Activated T-cell treated with anti-CD3 and anti-CD28 coated beads, Interleukin-2, amount 50 U/mL, for 72 hours (primary cell): ENCODE measurements around the gene ESCO1. TPM values are rescaled to one million over a fixed set of nuclear protein-coding genes. Genes with fewer than 3 reads are reported as not detected.
"Not testable (repeated sequence)": the region's sequence is repeated elsewhere in the genome, so short reads cannot be mapped to it uniquely, and the experiment has no call there.

Experiments
- ATAC-seq, 2 donors: fragments of 150-1000 bp; cut with Tn5 transposase; replicated peaks in 1 of 2; 2 replicates each; pipeline ENCODE4 v1.10.0; 2021; ENCODE audit warnings: moderate library complexity in 2 of 2, mild to moderate bottlenecking in 1 of 2
- DNase-seq, 2 donors: peaks; one replicate each; pipeline ENCODE4 v3.0.0; 2021 to 2022; ENCODE audit warnings: mixed read lengths in 1 of 2
- H3K27ac Mint-ChIP-seq: one replicate; pipeline ENCODE4 v1.8.0; 2022; ENCODE audit warnings: mild to moderate bottlenecking, moderate library complexity, mixed read lengths
- H3K27me3 Mint-ChIP-seq: one replicate; pipeline ENCODE4 v1.8.0; 2022; ENCODE audit warnings: low read depth, mixed read lengths
- H3K36me3 Mint-ChIP-seq, 2 donors: one replicate each; pipeline ENCODE4 v1.8.0; 2022; ENCODE audit warnings: mixed read lengths in 2 of 2, mild to moderate bottlenecking in 1 of 2; ENCODE audit not compliant: insufficient read depth in 2 of 2
- H3K4me1 Mint-ChIP-seq: one replicate; pipeline ENCODE4 v1.8.0; 2022; ENCODE audit warnings: low read depth, mixed read lengths
- H3K4me3 Mint-ChIP-seq, 2 donors: one replicate each; pipeline ENCODE4 v1.8.0; 2022; ENCODE audit warnings: mild to moderate bottlenecking in 2 of 2, mixed read lengths in 2 of 2, moderate library complexity in 2 of 2
- H3K9me3 Mint-ChIP-seq, 2 donors: one replicate each; pipeline ENCODE4 v1.8.0; 2022; ENCODE audit warnings: mixed read lengths in 2 of 2
- total RNA-seq, 2 donors: library from RNA; stranded (reverse); gene quantifications; one replicate each; pipeline ENCODE4 v1.2.3, GENCODE V29; 2022

The ESCO1 gene
- total RNA-seq, 2 donors from 2014 or later, result 23.0 to 23.6 TPM

DNA sequence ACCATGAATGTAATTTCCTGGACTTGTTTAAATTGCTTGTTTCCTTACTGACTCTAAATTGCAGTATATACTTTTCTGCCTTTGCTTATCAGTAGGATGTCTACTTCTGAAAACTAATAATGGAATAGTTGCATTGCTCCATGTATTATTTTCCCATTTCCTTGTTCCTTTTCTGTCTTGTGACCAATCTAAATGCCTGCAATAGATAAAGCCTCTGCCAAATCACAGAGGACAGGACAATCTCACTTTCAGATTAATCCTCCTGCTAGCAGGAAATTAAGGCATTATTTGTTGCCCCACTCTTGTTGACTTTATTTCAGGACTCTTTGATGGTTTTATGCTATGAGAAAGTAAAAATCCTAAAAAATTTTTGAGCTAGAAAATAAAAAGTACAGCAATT lies 4.7 kb upstream of the ESCO1 start:
- peak overlapping the region; percentile 24 for H3K27ac Mint-ChIP-seq
- ATAC-seq (no peak), DNase-seq (no peak)
- no peaks in the 10 kb centered on the region for H3K9me3 Mint-ChIP-seq
- peaks cover 2% of the 10 kb centered on the region for H3K4me1 Mint-ChIP-seq
- no peaks in the 10 kb centered on the region for H3K36me3 Mint-ChIP-seq
- H3K4me3 Mint-ChIP-seq, result peak overlapping the region in 1 of 2 donors; percentile 48
- H3K27me3 Mint-ChIP-seq, result no peaks in the 10 kb centered on the region

- Mint-ChIP-seq H3K9me3 (no peaks in the 10 kb centered on the region), H3K4me1 (no peaks in the 10 kb centered on the region), H3K4me3 (peak overlapping the region in 1 of 2 donors; percentile 48), H3K27ac (peak overlapping the region; percentile 24), H3K27me3 (no peaks in the 10 kb centered on the region), H3K36me3 (no peaks in the 10 kb centered on the region)
- no peak for ATAC-seq
- DNase-seq, result no peak
Measured at GRCh38 chr18:21604671-21605070, 4.2 kb upstream of the ESCO1 start.

DNA sequence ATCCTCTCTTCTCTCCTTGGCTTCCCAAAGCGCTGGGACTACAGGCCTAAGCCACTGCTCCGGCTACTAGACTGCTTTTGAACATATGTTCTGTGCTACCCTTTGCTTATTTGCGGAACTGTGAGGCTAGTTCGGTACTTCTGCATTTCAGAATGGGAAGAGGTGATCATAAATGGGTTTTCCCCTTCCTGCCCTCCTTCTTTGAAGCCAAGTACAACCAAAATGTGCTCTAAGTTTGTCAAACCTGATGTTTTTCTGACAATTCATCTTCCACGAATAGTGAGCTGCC lies 1.7 kb upstream of the ESCO1 start:
- Mint-ChIP-seq H3K9me3 (no peaks in the 10 kb centered on the region), H3K36me3 (no peaks in the 10 kb centered on the region), H3K27me3 (no peaks in the 10 kb centered on the region), H3K4me1 (peaks cover 10% of the 10 kb centered on the region), H3K4me3 (no peak overlapping the region), H3K27ac (no peak overlapping the region)
- no peak for DNase-seq
- ATAC-seq, result no peak

DNA sequence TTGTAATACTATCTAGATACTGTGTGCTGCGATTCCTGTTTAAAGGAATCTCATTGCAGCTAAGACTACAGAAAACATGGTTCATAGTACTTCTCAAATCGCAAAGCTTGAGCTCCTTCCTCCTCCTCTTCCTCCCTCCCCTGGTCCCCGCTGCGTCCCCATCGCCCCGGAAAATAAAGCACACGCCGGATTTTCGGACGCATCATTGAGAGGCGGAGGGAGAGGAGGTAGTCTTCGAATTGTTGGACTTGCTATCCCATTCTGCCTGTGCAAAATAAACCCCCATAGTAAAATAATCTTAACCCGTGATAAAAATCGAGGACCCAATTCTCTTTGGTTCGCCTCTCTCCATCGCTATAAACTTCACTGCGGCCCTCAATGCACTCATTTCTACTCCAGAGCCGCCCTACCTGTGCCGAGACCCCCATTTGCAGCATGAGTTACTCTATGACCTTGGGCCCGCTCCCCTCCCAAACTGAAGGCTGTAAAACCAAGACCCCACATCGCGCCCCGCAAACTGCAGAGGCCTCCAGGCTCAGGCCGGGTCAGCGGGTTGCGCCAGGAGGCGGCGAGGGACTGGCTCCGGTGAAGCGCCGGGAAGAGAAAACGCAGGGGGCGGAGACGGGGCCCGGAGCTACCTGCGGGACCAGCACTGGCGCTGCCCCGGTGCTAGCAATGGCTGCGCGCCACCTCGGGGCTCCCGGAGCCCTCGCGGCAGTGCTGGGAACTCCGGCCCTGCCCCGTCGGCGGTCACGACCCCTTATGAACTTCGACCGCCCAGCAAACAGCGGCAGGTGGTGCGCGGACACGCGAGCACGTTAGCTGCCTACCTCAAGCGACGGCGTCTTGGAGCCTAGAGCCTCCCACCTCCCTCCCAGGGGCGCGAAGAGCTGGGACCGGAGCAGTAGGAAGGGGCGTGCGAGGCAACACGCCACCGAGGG lies 649 bp downstream of the ESCO1 start:
- H3K36me3 Mint-ChIP-seq, result no peaks in the 10 kb centered on the region
- H3K27ac Mint-ChIP-seq, result peak overlapping the region; percentile 97
- peaks cover 16% of the 10 kb centered on the region for H3K4me1 Mint-ChIP-seq

GRCh38 chr18:21598726-21599584 lies 1.5 kb downstream of the ESCO1 start:
- H3K36me3 Mint-ChIP-seq, result peaks cover 0 to 2% of the 10 kb centered on the region in 2 donors
- no peak for DNase-seq
- no peaks in the 10 kb centered on the region for H3K9me3 Mint-ChIP-seq
- H3K27me3 Mint-ChIP-seq, result no peaks in the 10 kb centered on the region
- peak overlapping the region; percentile 93 to 97 for H3K4me3 Mint-ChIP-seq
- peak overlapping the region; percentile 97 for H3K27ac Mint-ChIP-seq
- peaks cover 22% of the 10 kb centered on the region for H3K4me1 Mint-ChIP-seq
- ATAC-seq, result no peak

More for the DNA sequence above, 649 bp downstream of the ESCO1 start:
- DNase-seq, result peak; percentile 63 to 64
- Mint-ChIP-seq H3K27me3 (no peaks in the 10 kb centered on the region), H3K9me3 (no peaks in the 10 kb centered on the region), H3K4me3 (peak overlapping the region; percentile 93 to 97)
- ATAC-seq, result peak; percentile 56 to 57

GRCh38 chr18:21597620-21598019 lies 2.9 kb downstream of the ESCO1 start:
- no peak for ATAC-seq
- Mint-ChIP-seq H3K9me3 (no peaks in the 10 kb centered on the region), H3K27ac (no peak overlapping the region), H3K4me1 (peaks cover 26% of the 10 kb centered on the region), H3K27me3 (no peaks in the 10 kb centered on the region), H3K4me3 (peak overlapping the region in 1 of 2 donors; percentile 52), H3K36me3 (peaks cover 0 to 3% of the 10 kb centered on the region in 2 donors)
- DNase-seq, result no peak

- no peaks in the 10 kb centered on the region for H3K27me3 Mint-ChIP-seq
- peak; percentile 18 to 50 for ATAC-seq
- no peaks in the 10 kb centered on the region for H3K9me3 Mint-ChIP-seq
- no peak for DNase-seq
- H3K4me1 Mint-ChIP-seq, result peaks cover 20% of the 10 kb centered on the region
- H3K27ac Mint-ChIP-seq, result no peak overlapping the region
- peak overlapping the region in 1 of 2 donors; percentile 7 for H3K4me3 Mint-ChIP-seq
- peaks cover 0 to 3% of the 10 kb centered on the region in 2 donors for H3K36me3 Mint-ChIP-seq
Measured at GRCh38 chr18:21593540-21594257, 6.8 kb downstream of the ESCO1 start.

DNA sequence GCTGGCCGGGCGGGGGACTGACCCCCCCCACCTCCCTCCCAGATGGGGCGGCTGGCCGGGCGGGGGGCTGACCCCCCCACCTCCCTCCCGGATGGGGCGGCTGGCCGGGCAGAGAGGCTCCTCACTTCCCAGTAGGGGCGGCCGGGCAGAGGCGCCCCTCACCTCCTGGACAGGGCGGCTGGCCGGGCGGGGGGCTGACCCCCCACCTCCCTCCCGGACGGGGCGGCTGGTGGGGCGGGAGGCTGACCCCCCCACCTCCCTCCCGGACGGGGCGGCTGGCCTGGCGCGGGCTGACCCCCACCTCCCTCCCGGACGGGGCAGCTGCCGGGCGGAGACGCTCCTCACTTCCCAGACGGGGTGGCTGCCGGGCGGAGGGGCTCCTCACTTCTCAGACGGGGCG lies 8.1 kb downstream of the ESCO1 start:
- not testable (repeated sequence) for H3K4me3 Mint-ChIP-seq, H3K27ac Mint-ChIP-seq

GRCh38 chr18:21584391-21584790 lies 16.1 kb downstream of the ESCO1 start:
- no peak for DNase-seq
- Mint-ChIP-seq H3K4me3 (no peak overlapping the region), H3K36me3 (peaks cover 0 to 3% of the 10 kb centered on the region in 2 donors), H3K27ac (no peak overlapping the region), H3K27me3 (no peaks in the 10 kb centered on the region), H3K9me3 (no peaks in the 10 kb centered on the region), H3K4me1 (peaks cover 5% of the 10 kb centered on the region)
- ATAC-seq, result no peak

More for the DNA sequence above, 8.1 kb downstream of the ESCO1 start:
- H3K4me1 Mint-ChIP-seq, result peaks cover 16% of the 10 kb centered on the region
- not testable (repeated sequence) for H3K36me3 Mint-ChIP-seq, H3K9me3 Mint-ChIP-seq, ATAC-seq, DNase-seq, H3K27me3 Mint-ChIP-seq

- no peak overlapping the region for H3K4me3 Mint-ChIP-seq
- H3K27ac Mint-ChIP-seq, result no peak overlapping the region
- no peak for ATAC-seq
- H3K27me3 Mint-ChIP-seq, result no peaks in the 10 kb centered on the region
- DNase-seq, result no peak
- H3K36me3 Mint-ChIP-seq, result peaks cover 5 to 34% of the 10 kb centered on the region in 2 donors
- H3K4me1 Mint-ChIP-seq, result no peaks in the 10 kb centered on the region
- no peaks in the 10 kb centered on the region for H3K9me3 Mint-ChIP-seq
Measured at GRCh38 chr18:21575656-21576055, 24.8 kb downstream of the ESCO1 start.

DNA sequence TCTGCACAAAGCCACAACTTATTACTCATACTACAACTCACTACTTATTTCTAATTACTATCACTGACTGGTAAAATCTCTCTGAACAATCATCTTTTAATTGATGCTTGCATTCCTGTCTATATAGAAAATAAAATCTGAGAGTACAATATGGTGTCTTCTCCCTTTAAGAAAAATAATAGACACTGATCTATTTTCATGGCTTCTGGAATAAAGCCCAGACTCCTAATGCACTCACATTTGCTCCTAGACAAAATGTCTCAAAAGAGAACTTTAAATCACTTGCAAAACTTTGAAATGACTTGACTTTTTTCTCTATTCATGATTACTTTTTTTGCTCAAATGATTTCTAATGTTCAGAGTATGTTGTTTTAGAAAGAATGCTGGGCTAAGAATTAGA lies 28.7 kb downstream of the ESCO1 start:
- Mint-ChIP-seq H3K27me3 (no peaks in the 10 kb centered on the region), H3K27ac (peak overlapping the region; percentile 47), H3K9me3 (no peaks in the 10 kb centered on the region), H3K4me1 (no peaks in the 10 kb centered on the region), H3K4me3 (no peak overlapping the region), H3K36me3 (peaks cover 5 to 33% of the 10 kb centered on the region in 2 donors)
- no peak for ATAC-seq
- DNase-seq, result no peak

- DNase-seq, result no peak
- Mint-ChIP-seq H3K27ac (no peak overlapping the region), H3K4me3 (no peak overlapping the region), H3K4me1 (no peaks in the 10 kb centered on the region), H3K9me3 (no peaks in the 10 kb centered on the region), H3K36me3 (peaks cover 0 to 13% of the 10 kb centered on the region in 2 donors), H3K27me3 (no peaks in the 10 kb centered on the region)
- no peak for ATAC-seq
Measured at GRCh38 chr18:21559195-21559594, 41.3 kb downstream of the ESCO1 start.
